Hepatocyte (in vitro differentiated cells): ENCODE measurements around the gene SRP14. TPM values are rescaled to one million over a fixed set of nuclear protein-coding genes. Genes with fewer than 3 reads are reported as not detected.

Experiments used
- DNase-seq: peaks from one replicate; pipeline ENCODE4 v3.0.0-alpha.2; 2016; ENCODE audit warnings: low spot score
- H2AFZ ChIP-seq: fragments of 200-600 bp; sonication (generic); 2 replicates; pipeline ENCODE4 v1.6.0; 2016; ENCODE audit warnings: antibody characterized with exemption, mild to moderate bottlenecking
- H3K27ac ChIP-seq: fragments of 200-600 bp; sonication (generic); 2 replicates; pipeline ENCODE4 v1.5.1; 2016; ENCODE audit warnings: mild to moderate bottlenecking
- H3K27me3 ChIP-seq: fragments of 200-600 bp; sonication (generic); 2 replicates; pipeline ENCODE4 v1.6.1; 2016
- H3K36me3 ChIP-seq: fragments of 200-600 bp; sonication (generic); replicated peaks from 2 replicates; pipeline ENCODE4 v1.5.1; 2016; ENCODE audit warnings: low read depth; ENCODE audit not compliant: insufficient read depth
- H3K4me1 ChIP-seq: fragments of 200-600 bp; sonication (generic); 2 replicates; pipeline ENCODE4 v1.5.1; 2016; ENCODE audit warnings: mild to moderate bottlenecking, moderate library complexity; ENCODE audit not compliant: insufficient read depth
- H3K4me2 ChIP-seq: fragments of 200-600 bp; sonication (generic); 2 replicates; pipeline ENCODE4 v1.6.0; 2016
- H3K4me3 ChIP-seq: fragments of 200-600 bp; sonication (generic); 2 replicates; pipeline ENCODE4 v1.5.1; 2016; ENCODE audit warnings: mild to moderate bottlenecking
- H3K79me2 ChIP-seq: fragments of 200-600 bp; sonication (generic); 2 replicates; pipeline ENCODE4 v1.6.0; 2017; ENCODE audit warnings: mild to moderate bottlenecking
- H3K9me2 ChIP-seq: fragments of 200-600 bp; sonication (generic); replicated peaks from 2 replicates; pipeline ENCODE4 v1.6.0; 2017; ENCODE audit warnings: mild to moderate bottlenecking; ENCODE audit not compliant: insufficient read depth
- H3K9me3 ChIP-seq: fragments of 200-600 bp; sonication (generic); 2 replicates; pipeline ENCODE4 v1.5.1; 2016; ENCODE audit warnings: low read depth, mild to moderate bottlenecking
- H4K20me1 ChIP-seq: fragments of 200-600 bp; sonication (generic); 2 replicates; pipeline ENCODE4 v1.6.0; 2016; ENCODE audit warnings: mild to moderate bottlenecking; ENCODE audit not compliant: insufficient read depth, poor library complexity, severe bottlenecking
- CTCF ChIP-seq: fragments of 200-600 bp; sonication (generic); IDR thresholded peaks from 2 replicates; pipeline ENCODE4 v1.5.1; 2016; ENCODE audit warnings: antibody characterized with exemption, mild to moderate bottlenecking; ENCODE audit not compliant: poor library complexity
- EZH2 ChIP-seq: fragments of 200-600 bp; sonication (generic); IDR thresholded peaks from 2 replicates; pipeline ENCODE4 v1.6.1; 2016; ENCODE audit warnings: antibody characterized with exemption, mild to moderate bottlenecking, borderline replicate concordance
- EZH2phosphoT487 ChIP-seq: fragments of 200-600 bp; sonication (generic); IDR thresholded peaks from one replicate; pipeline ENCODE4 v1.6.1; 2018; ENCODE audit warnings: antibody characterized with exemption, mild to moderate bottlenecking, low read depth, moderate library complexity; ENCODE audit not compliant: unreplicated experiment, severe bottlenecking
- WGBS: methylation state at CpG from one replicate; pipeline ENCODE4 v1.1.6; 2016; ENCODE audit warnings: low lambda C conversion rate; ENCODE audit errors: missing lambda C conversion rate; 5-methylcytosine and 5-hydroxymethylcytosine counted together
- polyA plus RNA-seq: library from polyadenylated mRNA; unstranded; fragments of >200 nt; fragmentation: Nextera tagmentation; extraction: Ambion mirVana; gene quantifications from 2 replicates; pipeline ENCODE4 v1.2.1, GENCODE V29; 2016
- total RNA-seq: library from RNA; depleted of rRNA; stranded (reverse); fragments of >200 nt; gene quantifications from 2 replicates; pipeline ENCODE4 v1.2.3, GENCODE V29; 2014

SRP14 gene
- total and polyA plus RNA-seq, 2 experiments from 2014 or later: 219 to 827 TPM

GRCh38 chr15:40085266-40085665, 46.3 kb upstream of the SRP14 start:
- Histone ChIP-seq H3K27ac (peak overlapping the region; percentile 41), H4K20me1 (no peaks in the 10 kb centered on the region), H3K9me2 (no peaks in the 10 kb centered on the region), H3K4me2 (peak overlapping the region; percentile 15), H3K9me3 (no peaks in the 10 kb centered on the region), H3K36me3 (no peaks in the 10 kb centered on the region), H2AFZ (no peak overlapping the region), H3K79me2 (no peaks in the 10 kb centered on the region), H3K4me1 (peaks cover 89% of the 10 kb centered on the region), H3K27me3 (no peaks in the 10 kb centered on the region), H3K4me3 (no peak overlapping the region)
- TF ChIP-seq EZH2 (no peak), EZH2phosphoT487 (no peak), CTCF (no peak)
- 33% methylated on average over 10 of the region's 10 CpGs for WGBS
- no peak for DNase-seq

GRCh38 chr15:40084650-40085049, 45.7 kb upstream of the SRP14 start:
- H3K79me2 ChIP-seq: no peaks in the 10 kb centered on the region
- H3K4me3 ChIP-seq: no peak overlapping the region
- WGBS: 82% methylated on average over 9 of the region's 9 CpGs
- H3K9me2 ChIP-seq: no peaks in the 10 kb centered on the region
- H3K36me3 ChIP-seq: no peaks in the 10 kb centered on the region
- no peak overlapping the region for H3K4me2 ChIP-seq
- DNase-seq: no peak
- no peaks in the 10 kb centered on the region for H4K20me1 ChIP-seq
- no peaks in the 10 kb centered on the region for H3K27me3 ChIP-seq
- no peak overlapping the region for H2AFZ ChIP-seq
- no peaks in the 10 kb centered on the region for H3K9me3 ChIP-seq
- TF ChIP-seq EZH2 (no peak), CTCF (no peak)
- H3K27ac ChIP-seq: peak overlapping the region; percentile 41
- H3K4me1 ChIP-seq: peaks cover 83% of the 10 kb centered on the region

GRCh38 chr15:40082195-40082883, 43.4 kb upstream of the SRP14 start:
- H3K4me1 ChIP-seq: peaks cover 59% of the 10 kb centered on the region
- no peaks in the 10 kb centered on the region for H4K20me1 ChIP-seq
- no peaks in the 10 kb centered on the region for H3K9me3 ChIP-seq
- H3K36me3 ChIP-seq: no peaks in the 10 kb centered on the region
- DNase-seq: no peak
- H3K79me2 ChIP-seq: no peaks in the 10 kb centered on the region
- H3K4me3 ChIP-seq: no peak overlapping the region
- no peaks in the 10 kb centered on the region for H3K27me3 ChIP-seq
- peak overlapping the region; percentile 65 for H3K4me2 ChIP-seq
- no peaks in the 10 kb centered on the region for H3K9me2 ChIP-seq
- H2AFZ ChIP-seq: no peak overlapping the region
- 72% methylated on average over 12 of the region's 12 CpGs for WGBS
- TF ChIP-seq EZH2 (no peak), EZH2phosphoT487 (no peak), CTCF (no peak)
- peak overlapping the region; percentile 67 for H3K27ac ChIP-seq
